Ascending aorta (tissue), 2 donors: ENCODE data around the gene HLA-DRB5. TPM values are rescaled to one million over a fixed set of nuclear protein-coding genes. Genes with fewer than 3 reads are reported as not detected.

ENCODE experiments used
- DNase-seq, 2 donors: peaks; one replicate each; pipeline ENCODE4 v3.0.0-alpha.2; 2019; ENCODE audit warnings: low spot score in 2 of 2
- H3K27ac ChIP-seq, 2 donors: fragments of 200-600 bp; sonication (generic); one replicate each; pipeline ENCODE4 v1.5.1; 2016 to 2017; ENCODE audit warnings: mild to moderate bottlenecking in 1 of 2
- H3K27me3 ChIP-seq: fragments of 200-600 bp; sonication (generic); one replicate; pipeline ENCODE4 v1.5.1; 2017
- H3K36me3 ChIP-seq, 2 donors: fragments of 200-600 bp; sonication (generic); one replicate each; pipeline ENCODE4 v1.5.1; 2016
- H3K4me1 ChIP-seq, 2 donors: fragments of 200-600 bp; sonication (generic); one replicate each; pipeline ENCODE4 v1.5.1; 2016 to 2017; ENCODE audit warnings: mild to moderate bottlenecking in 1 of 2
- H3K4me3 ChIP-seq, 2 donors: fragments of 200-600 bp; sonication (generic); one replicate each; pipeline ENCODE4 v1.5.1; 2016 to 2017; ENCODE audit warnings: mild to moderate bottlenecking in 1 of 2
- H3K9me3 ChIP-seq, 2 donors: fragments of 200-600 bp; sonication (generic); one replicate each; pipeline ENCODE4 v1.5.1; 2016
- intact Hi-C: fragments of 100-400 bp; cut with DNase I; formaldehyde crosslinking; loops from one replicate; pipeline ENCODE4 v1.15.1; 2023
- total RNA-seq: library from RNA; depleted of rRNA; stranded (reverse); fragments of >200 nt; gene quantifications from one replicate; pipeline ENCODE4 v1.1.0, GENCODE V29; 2016
- TF ChIP-seq, protein P1 (sequence below), 3 experiments: fragments of 200-600 bp in 2 of 3; fragments of 450-650 bp in 1 of 3; sonication (generic) in 2 of 3; IDR thresholded peaks; one replicate each; pipeline ENCODE4 v1.5.1; 2016 to 2019; ENCODE audit warnings: antibody characterized with exemption in 3 of 3, mild to moderate bottlenecking in 1 of 3, moderate library complexity in 1 of 3

The HLA-DRB5 gene
- total RNA-seq, 1 donor from 2014 or later, result 19.9 TPM

DNA sequence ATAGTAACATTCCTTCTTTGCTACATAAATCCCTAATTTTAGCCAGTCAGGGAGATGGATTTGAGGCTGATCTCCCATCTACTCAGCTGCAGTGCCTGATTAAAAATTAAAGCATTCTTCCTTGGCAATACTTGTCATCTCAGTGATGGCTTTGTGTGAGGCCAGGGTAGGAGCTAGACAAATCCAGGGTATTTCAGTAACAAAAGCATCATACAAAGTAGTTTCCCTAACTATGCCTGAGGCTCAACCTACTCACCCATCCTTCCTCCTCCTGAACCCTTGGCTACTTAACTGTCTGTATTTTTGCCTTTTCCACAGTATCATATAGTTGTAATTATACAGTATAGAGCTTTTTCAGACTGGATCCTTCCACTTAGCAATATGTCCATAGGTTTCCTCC is 37.7 kb downstream of the HLA-DRB5 start:
- Histone ChIP-seq H3K4me1 (no peaks in the 10 kb centered on the region), H3K36me3 (no peaks in the 10 kb centered on the region), H3K27ac (no peak overlapping the region), H3K27me3 (no peaks in the 10 kb centered on the region), H3K4me3 (no peak overlapping the region), H3K9me3 (no peaks in the 10 kb centered on the region)
- DNase-seq, result no peak
- TF ChIP-seq, protein P1, sequence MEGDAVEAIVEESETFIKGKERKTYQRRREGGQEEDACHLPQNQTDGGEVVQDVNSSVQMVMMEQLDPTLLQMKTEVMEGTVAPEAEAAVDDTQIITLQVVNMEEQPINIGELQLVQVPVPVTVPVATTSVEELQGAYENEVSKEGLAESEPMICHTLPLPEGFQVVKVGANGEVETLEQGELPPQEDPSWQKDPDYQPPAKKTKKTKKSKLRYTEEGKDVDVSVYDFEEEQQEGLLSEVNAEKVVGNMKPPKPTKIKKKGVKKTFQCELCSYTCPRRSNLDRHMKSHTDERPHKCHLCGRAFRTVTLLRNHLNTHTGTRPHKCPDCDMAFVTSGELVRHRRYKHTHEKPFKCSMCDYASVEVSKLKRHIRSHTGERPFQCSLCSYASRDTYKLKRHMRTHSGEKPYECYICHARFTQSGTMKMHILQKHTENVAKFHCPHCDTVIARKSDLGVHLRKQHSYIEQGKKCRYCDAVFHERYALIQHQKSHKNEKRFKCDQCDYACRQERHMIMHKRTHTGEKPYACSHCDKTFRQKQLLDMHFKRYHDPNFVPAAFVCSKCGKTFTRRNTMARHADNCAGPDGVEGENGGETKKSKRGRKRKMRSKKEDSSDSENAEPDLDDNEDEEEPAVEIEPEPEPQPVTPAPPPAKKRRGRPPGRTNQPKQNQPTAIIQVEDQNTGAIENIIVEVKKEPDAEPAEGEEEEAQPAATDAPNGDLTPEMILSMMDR (IDR thresholded peaks at IDR 0.05), result no peak
- intact Hi-C loops, result no loop called here

DNA sequence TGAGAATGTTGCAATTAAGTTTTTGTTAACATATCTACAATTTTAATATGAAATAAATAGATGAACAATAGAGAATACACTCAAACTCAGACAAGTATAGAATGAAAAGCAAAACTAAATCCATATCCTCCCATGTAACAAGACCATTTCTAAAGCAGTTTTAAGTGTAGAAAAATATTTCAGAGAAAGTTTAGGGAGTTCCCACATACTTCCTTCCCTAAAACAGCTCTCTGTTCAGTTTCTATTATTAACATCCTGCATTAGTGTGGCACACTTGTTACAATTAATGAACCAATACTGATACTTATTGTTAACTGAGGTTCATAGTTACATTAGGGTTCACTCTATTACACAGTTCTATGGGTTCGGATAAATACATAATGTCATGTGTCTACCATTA is 38.4 kb downstream of the HLA-DRB5 start:
- Histone ChIP-seq H3K27me3 (no peaks in the 10 kb centered on the region), H3K4me1 (no peaks in the 10 kb centered on the region), H3K4me3 (no peak overlapping the region), H3K27ac (no peak overlapping the region), H3K36me3 (no peaks in the 10 kb centered on the region), H3K9me3 (no peaks in the 10 kb centered on the region)
- no peak for DNase-seq
- TF ChIP-seq, protein P1 (IDR thresholded peaks at IDR 0.05), result no peak
- intact Hi-C loops, result no loop called here

DNA sequence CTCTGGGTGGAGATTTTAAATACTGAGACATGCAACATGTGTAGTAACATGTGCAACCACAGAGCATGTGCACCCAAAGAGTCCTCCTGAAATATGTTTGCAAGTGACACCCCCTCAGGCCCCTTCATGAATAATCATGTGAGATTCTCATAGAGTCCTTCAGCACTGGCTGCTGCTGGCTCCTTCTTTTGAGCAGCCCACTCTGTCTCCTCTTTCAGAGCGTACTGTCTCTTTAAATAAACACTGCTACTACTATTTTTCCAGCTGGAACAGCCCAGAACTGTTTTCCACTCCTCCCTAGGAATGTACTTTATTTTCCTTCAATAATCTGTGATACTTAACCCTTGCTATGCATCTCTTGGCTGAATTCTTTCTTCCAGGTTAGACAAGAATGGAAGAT is 42.0 kb downstream of the HLA-DRB5 start:
- H3K27me3 ChIP-seq, result no peaks in the 10 kb centered on the region
- H3K36me3 ChIP-seq, result no peaks in the 10 kb centered on the region
- TF ChIP-seq, protein P1 (IDR thresholded peaks at IDR 0.05), result no peak
- intact Hi-C loops, result loop anchor here (10.0 kb wide), 1 partner anchor 47 kb away; the partner anchor contains the start of gene HLA-DRB5
- no peak for DNase-seq
- no peaks in the 10 kb centered on the region for H3K9me3 ChIP-seq
- H3K4me3 ChIP-seq, result no peak overlapping the region
- H3K4me1 ChIP-seq, result no peaks in the 10 kb centered on the region
- no peak overlapping the region for H3K27ac ChIP-seq

DNA sequence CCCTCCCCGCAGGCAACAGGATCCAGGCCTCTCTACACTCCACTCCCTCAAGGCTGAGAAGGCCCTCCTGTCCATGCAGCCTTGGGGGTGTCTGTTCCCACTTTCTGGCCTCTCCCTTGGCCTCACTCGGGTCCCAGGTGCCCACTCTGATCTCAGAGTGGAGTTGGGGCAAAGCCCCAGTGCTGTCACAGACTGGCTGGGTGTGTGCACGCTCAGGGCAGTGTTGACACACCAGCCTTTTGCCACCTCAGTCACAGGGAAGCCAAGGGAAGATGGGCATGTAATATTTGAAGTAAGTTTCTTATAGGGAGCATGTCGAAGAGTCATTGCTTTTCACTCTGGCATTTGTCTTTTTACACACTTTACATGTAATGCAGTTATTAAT is 45.5 kb downstream of the HLA-DRB5 start:
- H3K36me3 ChIP-seq, result no peaks in the 10 kb centered on the region
- TF ChIP-seq, protein P1 (IDR thresholded peaks at IDR 0.05), result no peak
- no peak overlapping the region for H3K27ac ChIP-seq
- H3K4me1 ChIP-seq, result no peaks in the 10 kb centered on the region
- H3K27me3 ChIP-seq, result no peaks in the 10 kb centered on the region
- intact Hi-C loops, result loop anchor here (10.0 kb wide), 1 partner anchor 50 kb away; the partner anchor contains the start of gene HLA-DRB5
- DNase-seq, result no peak
- H3K9me3 ChIP-seq, result no peaks in the 10 kb centered on the region
- no peak overlapping the region for H3K4me3 ChIP-seq

DNA sequence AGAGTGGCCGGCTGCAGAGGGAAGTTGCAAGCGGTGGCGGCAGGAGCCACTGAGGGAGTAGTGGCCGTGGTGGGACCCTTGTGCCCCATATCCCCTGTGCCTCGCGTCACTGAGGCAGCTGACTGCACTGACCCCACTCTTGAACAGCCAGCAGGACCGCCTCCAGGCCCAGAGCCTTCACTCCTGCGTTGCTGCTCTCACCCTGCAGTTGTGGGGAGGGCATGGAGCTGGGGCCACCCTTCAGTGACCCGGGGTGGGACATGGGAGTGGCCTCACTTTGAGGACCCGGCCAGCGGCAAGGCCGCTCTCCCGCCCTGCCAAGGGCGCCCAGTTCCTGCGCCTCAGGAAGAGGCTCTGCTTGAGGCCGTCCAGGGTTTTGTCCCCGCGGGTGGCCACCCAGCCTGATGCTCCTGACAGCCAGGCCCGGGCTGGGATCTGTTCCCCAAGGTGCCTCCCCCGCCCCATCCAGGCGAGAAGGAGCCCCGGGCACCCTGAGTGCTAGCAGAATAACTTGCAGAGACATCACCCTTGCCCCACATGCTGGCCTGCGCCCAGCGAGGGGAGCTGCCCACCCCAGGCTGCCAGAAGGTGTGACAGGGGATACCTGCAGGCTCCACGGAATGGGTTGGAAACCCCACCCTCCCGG is 46.0 kb downstream of the HLA-DRB5 start:
- TF ChIP-seq, protein P1 (IDR thresholded peaks at IDR 0.05), result no peak

More for the DNA sequence above, 46.0 kb downstream of the HLA-DRB5 start:
- H3K4me1 ChIP-seq, result no peaks in the 10 kb centered on the region
- H3K27ac ChIP-seq, result no peak overlapping the region
- no peak for DNase-seq
- H3K27me3 ChIP-seq, result no peaks in the 10 kb centered on the region
- intact Hi-C loops, result loop anchor here (10.0 kb wide), 1 partner anchor 51 kb away; the partner anchor contains the start of gene HLA-DRB5
- no peak overlapping the region for H3K4me3 ChIP-seq
- no peaks in the 10 kb centered on the region for H3K36me3 ChIP-seq
- no peaks in the 10 kb centered on the region for H3K9me3 ChIP-seq
